ENCODE data around the gene GRK3.

Gene GRK3

GRCh38 chr22:25728071-25728470, 163.6 kb downstream of the GRK3 start:
- no peak overlapping the region for H2BK15ac ChIP-seq (ENCODE audit: low read length)
- H3K14ac ChIP-seq (ENCODE audit: low read length), result no peak overlapping the region
- H2AK5ac ChIP-seq (ENCODE audit: low read depth, low read length), result no peak overlapping the region
- no peak overlapping the region for H2BK12ac ChIP-seq (ENCODE audit: low read length)
- no peak overlapping the region for H2BK120ac ChIP-seq (ENCODE audit: low read depth, low read length)
- H3K27me3 ChIP-seq (ENCODE audit: control insufficient read depth in 3 of 3, insufficient read depth in 3 of 3, low read depth in 1 of 3, low read length in 3 of 3), result no peaks in the 10 kb centered on the region
- H3K9me3 ChIP-seq (replicated peaks in 1 of 2; ENCODE audit: control insufficient read depth in 2 of 2, insufficient read depth in 1 of 2, low read depth in 1 of 2, low read length in 2 of 2), result no peaks in the 10 kb centered on the region
- H3K18ac ChIP-seq (ENCODE audit: low read length), result no peak overlapping the region
- no peak overlapping the region for H3K4ac ChIP-seq (ENCODE audit: low read length)
- DNase-seq (ENCODE audit: low spot score), result no peak
- H3K9ac ChIP-seq (ENCODE audit: low read depth, low read length, poor library complexity), result no peak overlapping the region
- H4K91ac ChIP-seq (ENCODE audit: low read depth, low read length, poor library complexity), result no peak overlapping the region
- H3K79me1 ChIP-seq (ENCODE audit: low read depth, low read length), result no peaks in the 10 kb centered on the region
- no peak overlapping the region for H3K4me2 ChIP-seq (ENCODE audit: insufficient read depth, low read length, poor library complexity, severe bottlenecking)
- no peak overlapping the region for H4K8ac ChIP-seq (ENCODE audit: low read depth, low read length)
- peaks cover 0 to 1% of the 10 kb centered on the region in 2 donors for H3K4me1 ChIP-seq (ENCODE audit: control insufficient read depth in 2 of 2, insufficient read depth in 1 of 2, low read depth in 1 of 2, low read length in 2 of 2)
- no peak overlapping the region for H2BK5ac ChIP-seq (ENCODE audit: low read length)
- H3K36me3 ChIP-seq (replicated peaks in 1 of 2; ENCODE audit: control insufficient read depth in 2 of 2, insufficient read depth in 2 of 2, low read length in 2 of 2), result peaks cover 1 to 4% of the 10 kb centered on the region in 2 donors
- H3K4me3 ChIP-seq (ENCODE audit: low read length in 2 of 2), result no peak overlapping the region
- no peak overlapping the region for H2AFZ ChIP-seq (ENCODE audit: low read length)
- WGBS, 2 donors (ENCODE audit: extremely low coverage in 2 of 2, insufficient read length in 2 of 2, insufficient replicate concordance in 1 of 2), result no CpG with 5 or more reads among the region's 7 CpGs
- no peak overlapping the region for H3K23ac ChIP-seq (ENCODE audit: low read depth, low read length, poor library complexity)
- H3K27ac ChIP-seq (replicated peaks; ENCODE audit: low read length), result no peak overlapping the region

- H3K9ac ChIP-seq (ENCODE audit: low read depth, low read length, poor library complexity), result no peak overlapping the region
- no peak overlapping the region for H3K4me3 ChIP-seq (ENCODE audit: low read length in 2 of 2)
- no peak overlapping the region for H3K23ac ChIP-seq (ENCODE audit: low read depth, low read length, poor library complexity)
- no peak overlapping the region for H2BK120ac ChIP-seq (ENCODE audit: low read depth, low read length)
- H3K27me3 ChIP-seq (ENCODE audit: control insufficient read depth in 3 of 3, insufficient read depth in 3 of 3, low read depth in 1 of 3, low read length in 3 of 3), result no peaks in the 10 kb centered on the region
- H3K27ac ChIP-seq (replicated peaks; ENCODE audit: low read length), result no peak overlapping the region
- H2AK5ac ChIP-seq (ENCODE audit: low read depth, low read length), result no peak overlapping the region
- H3K4ac ChIP-seq (ENCODE audit: low read length), result no peak overlapping the region
- no peak overlapping the region for H3K18ac ChIP-seq (ENCODE audit: low read length)
- no peak overlapping the region for H2BK15ac ChIP-seq (ENCODE audit: low read length)
- no peak overlapping the region for H2BK12ac ChIP-seq (ENCODE audit: low read length)
- no peak overlapping the region for H4K8ac ChIP-seq (ENCODE audit: low read depth, low read length)
- DNase-seq (ENCODE audit: low spot score), result no peak
- peaks cover 1% of the 10 kb centered on the region for H3K79me1 ChIP-seq (ENCODE audit: low read depth, low read length)
- no peak overlapping the region for H3K4me2 ChIP-seq (ENCODE audit: insufficient read depth, low read length, poor library complexity, severe bottlenecking)
- H3K14ac ChIP-seq (ENCODE audit: low read length), result no peak overlapping the region
- no peak overlapping the region for H2BK5ac ChIP-seq (ENCODE audit: low read length)
- H3K4me1 ChIP-seq (ENCODE audit: control insufficient read depth in 2 of 2, insufficient read depth in 1 of 2, low read depth in 1 of 2, low read length in 2 of 2), result peaks cover 0 to 1% of the 10 kb centered on the region in 2 donors
- no peak overlapping the region for H4K91ac ChIP-seq (ENCODE audit: low read depth, low read length, poor library complexity)
- no CpG with 5 or more reads among the region's 19 CpGs for WGBS, 2 donors (ENCODE audit: extremely low coverage in 2 of 2, insufficient read length in 2 of 2, insufficient replicate concordance in 1 of 2)
- no peak overlapping the region for H2AFZ ChIP-seq (ENCODE audit: low read length)
- H3K36me3 ChIP-seq (replicated peaks in 1 of 2; ENCODE audit: control insufficient read depth in 2 of 2, insufficient read depth in 2 of 2, low read length in 2 of 2), result peaks cover 0 to 1% of the 10 kb centered on the region in 2 donors
- no peaks in the 10 kb centered on the region for H3K9me3 ChIP-seq (replicated peaks in 1 of 2; ENCODE audit: control insufficient read depth in 2 of 2, insufficient read depth in 1 of 2, low read depth in 1 of 2, low read length in 2 of 2)
These were observed 164.8 kb downstream of the GRK3 start for GRCh38 chr22:25729016-25729995.

- H3K9me3 ChIP-seq (replicated peaks in 1 of 2; ENCODE audit: control insufficient read depth in 2 of 2, insufficient read depth in 1 of 2, low read depth in 1 of 2, low read length in 2 of 2), result no peaks in the 10 kb centered on the region
These were observed 171.2 kb downstream of the GRK3 start for GRCh38 chr22:25735650-25736049.

GRCh38 chr22:25736378-25737011, 172.0 kb downstream of the GRK3 start:
- no peaks in the 10 kb centered on the region for H3K27me3 ChIP-seq (ENCODE audit: control insufficient read depth in 3 of 3, insufficient read depth in 3 of 3, low read depth in 1 of 3, low read length in 3 of 3)
- H3K18ac ChIP-seq (ENCODE audit: low read length), result no peak overlapping the region
- no peak overlapping the region for H3K9ac ChIP-seq (ENCODE audit: low read depth, low read length, poor library complexity)
- no peak overlapping the region for H3K4ac ChIP-seq (ENCODE audit: low read length)
- H4K8ac ChIP-seq (ENCODE audit: low read depth, low read length), result no peak overlapping the region
- H3K9me3 ChIP-seq (replicated peaks in 1 of 2; ENCODE audit: control insufficient read depth in 2 of 2, insufficient read depth in 1 of 2, low read depth in 1 of 2, low read length in 2 of 2), result no peaks in the 10 kb centered on the region
- H2BK120ac ChIP-seq (ENCODE audit: low read depth, low read length), result no peak overlapping the region
- H2BK15ac ChIP-seq (ENCODE audit: low read length), result no peak overlapping the region
- no peak overlapping the region for H4K91ac ChIP-seq (ENCODE audit: low read depth, low read length, poor library complexity)
- no peak overlapping the region for H3K4me3 ChIP-seq (ENCODE audit: low read length in 2 of 2)
- H2BK5ac ChIP-seq (ENCODE audit: low read length), result no peak overlapping the region
- no peaks in the 10 kb centered on the region for H3K4me1 ChIP-seq (ENCODE audit: control insufficient read depth in 2 of 2, insufficient read depth in 1 of 2, low read depth in 1 of 2, low read length in 2 of 2)
- no peak overlapping the region for H2AFZ ChIP-seq (ENCODE audit: low read length)
- H2AK5ac ChIP-seq (ENCODE audit: low read depth, low read length), result no peak overlapping the region
- no peak overlapping the region for H3K27ac ChIP-seq (replicated peaks; ENCODE audit: low read length)
- H3K4me2 ChIP-seq (ENCODE audit: insufficient read depth, low read length, poor library complexity, severe bottlenecking), result no peak overlapping the region
- peaks cover 1% of the 10 kb centered on the region for H3K79me1 ChIP-seq (ENCODE audit: low read depth, low read length)
- no peaks in the 10 kb centered on the region for H3K36me3 ChIP-seq (replicated peaks in 1 of 2; ENCODE audit: control insufficient read depth in 2 of 2, insufficient read depth in 2 of 2, low read length in 2 of 2)
- H2BK12ac ChIP-seq (ENCODE audit: low read length), result no peak overlapping the region
- no CpG with 5 or more reads among the region's 9 CpGs for WGBS, 2 donors (ENCODE audit: extremely low coverage in 2 of 2, insufficient read length in 2 of 2, insufficient replicate concordance in 1 of 2)
- no peak overlapping the region for H3K23ac ChIP-seq (ENCODE audit: low read depth, low read length, poor library complexity)
- DNase-seq (ENCODE audit: low spot score), result no peak
- H3K14ac ChIP-seq (ENCODE audit: low read length), result no peak overlapping the region

More at GRCh38 chr22:25735650-25736049, 171.2 kb downstream of the GRK3 start:
- H2BK12ac ChIP-seq (ENCODE audit: low read length), result no peak overlapping the region
- H3K4me2 ChIP-seq (ENCODE audit: insufficient read depth, low read length, poor library complexity, severe bottlenecking), result no peak overlapping the region
- no peaks in the 10 kb centered on the region for H3K4me1 ChIP-seq (ENCODE audit: control insufficient read depth in 2 of 2, insufficient read depth in 1 of 2, low read depth in 1 of 2, low read length in 2 of 2)
- H3K14ac ChIP-seq (ENCODE audit: low read length), result no peak overlapping the region
- H2AFZ ChIP-seq (ENCODE audit: low read length), result no peak overlapping the region
- DNase-seq (ENCODE audit: low spot score), result no peak
- H3K79me1 ChIP-seq (ENCODE audit: low read depth, low read length), result peaks cover 1% of the 10 kb centered on the region
- H3K9ac ChIP-seq (ENCODE audit: low read depth, low read length, poor library complexity), result no peak overlapping the region
- H4K91ac ChIP-seq (ENCODE audit: low read depth, low read length, poor library complexity), result no peak overlapping the region
- H3K4ac ChIP-seq (ENCODE audit: low read length), result no peak overlapping the region
- no CpG with 5 or more reads among the region's 2 CpGs for WGBS, 2 donors (ENCODE audit: extremely low coverage in 2 of 2, insufficient read length in 2 of 2, insufficient replicate concordance in 1 of 2)
- H2BK15ac ChIP-seq (ENCODE audit: low read length), result no peak overlapping the region
- no peak overlapping the region for H2AK5ac ChIP-seq (ENCODE audit: low read depth, low read length)
- no peak overlapping the region for H3K4me3 ChIP-seq (ENCODE audit: low read length in 2 of 2)
- H2BK120ac ChIP-seq (ENCODE audit: low read depth, low read length), result no peak overlapping the region
- no peaks in the 10 kb centered on the region for H3K27me3 ChIP-seq (ENCODE audit: control insufficient read depth in 3 of 3, insufficient read depth in 3 of 3, low read depth in 1 of 3, low read length in 3 of 3)
- H3K18ac ChIP-seq (ENCODE audit: low read length), result no peak overlapping the region
- no peak overlapping the region for H4K8ac ChIP-seq (ENCODE audit: low read depth, low read length)
- H3K27ac ChIP-seq (replicated peaks; ENCODE audit: low read length), result no peak overlapping the region
- H3K23ac ChIP-seq (ENCODE audit: low read depth, low read length, poor library complexity), result no peak overlapping the region
- no peak overlapping the region for H2BK5ac ChIP-seq (ENCODE audit: low read length)
- no peaks in the 10 kb centered on the region for H3K36me3 ChIP-seq (replicated peaks in 1 of 2; ENCODE audit: control insufficient read depth in 2 of 2, insufficient read depth in 2 of 2, low read length in 2 of 2)

Measured in neuronal stem cell (in vitro differentiated cells).